HepG2 (cell line): Measurements from ENCODE around the gene FAAP20. TPM values are rescaled to one million over a fixed set of nuclear protein-coding genes. Genes with fewer than 3 reads are reported as not detected.

Source experiments
- AHDC1 ChIP-seq: sonication (generic); formaldehyde crosslinking; IDR thresholded peaks from 2 replicates; pipeline ENCODE4 v1.5.1; 2020; ENCODE audit warnings: mild to moderate bottlenecking, missing genetic modification reagents, borderline replicate concordance
- KLF12 ChIP-seq: sonication (generic); formaldehyde crosslinking; IDR thresholded peaks from 2 replicates; pipeline ENCODE4 v1.4.0; 2020; ENCODE audit warnings: missing genetic modification reagents, borderline replicate concordance
- NR0B2 ChIP-seq: sonication (generic); formaldehyde crosslinking; IDR thresholded peaks from 2 replicates; pipeline ENCODE4 v1.4.0; 2020; ENCODE audit warnings: mild to moderate bottlenecking, missing genetic modification reagents
- PBX3 ChIP-seq: sonication (generic); formaldehyde crosslinking; IDR thresholded peaks from 2 replicates; pipeline ENCODE4 v1.8.1; 2023; ENCODE audit warnings: missing genetic modification reagents, inconsistent platforms, borderline replicate concordance
- PRMT3 ChIP-seq: sonication (generic); formaldehyde crosslinking; IDR thresholded peaks from 2 replicates; pipeline ENCODE4 v1.8.1; 2022; ENCODE audit warnings: low read depth, mild to moderate bottlenecking, moderate library complexity, missing genetic modification reagents, borderline replicate concordance
- SALL1 ChIP-seq: sonication (generic); formaldehyde crosslinking; IDR thresholded peaks from 2 replicates; pipeline ENCODE4 v1.8.0; 2022; ENCODE audit warnings: mild to moderate bottlenecking, missing genetic modification reagents
- SP140L ChIP-seq: sonication (generic); formaldehyde crosslinking; IDR thresholded peaks from 2 replicates; pipeline ENCODE4 v1.4.0; 2020; ENCODE audit warnings: missing genetic modification reagents, borderline replicate concordance
- TAF15 ChIP-seq: fragments of 200-400 bp; formaldehyde crosslinking; IDR thresholded peaks from one replicate; pipeline ENCODE4 v1.6.1; 2018; ENCODE audit warnings: mild to moderate bottlenecking, low read depth, low read length; ENCODE audit not compliant: poor library complexity, severe bottlenecking
- ZFY ChIP-seq: sonication (generic); formaldehyde crosslinking; IDR thresholded peaks from 2 replicates; pipeline ENCODE4 v1.4.0; 2020; ENCODE audit warnings: missing genetic modification reagents
- ZNF18 ChIP-seq: sonication (generic); formaldehyde crosslinking; IDR thresholded peaks from 2 replicates; pipeline ENCODE4 v1.8.0; 2022; ENCODE audit warnings: mild to moderate bottlenecking, missing genetic modification reagents; ENCODE audit not compliant: insufficient replicate concordance
- ZNF234 ChIP-seq: sonication (generic); formaldehyde crosslinking; conservative IDR thresholded peaks from 2 replicates; pipeline ENCODE4 v1.5.1; 2020; ENCODE audit warnings: mild to moderate bottlenecking, missing genetic modification reagents
- ZNF275 ChIP-seq: sonication (generic); formaldehyde crosslinking; IDR thresholded peaks from 2 replicates; pipeline ENCODE4 v1.8.0; 2022; ENCODE audit warnings: missing genetic modification reagents, mild to moderate bottlenecking, inconsistent platforms, borderline replicate concordance
- ZNF564 ChIP-seq: sonication (generic); formaldehyde crosslinking; IDR thresholded peaks from 2 replicates; pipeline ENCODE4 v1.8.1; 2023; ENCODE audit warnings: mild to moderate bottlenecking, missing genetic modification reagents
- ZNF574 ChIP-seq: sonication (generic); formaldehyde crosslinking; IDR thresholded peaks from 2 replicates; pipeline ENCODE4 v1.4.0; 2020; ENCODE audit warnings: missing genetic modification reagents
- polyA plus RNA-seq, 8 experiments: library from polyadenylated mRNA; depleted of rRNA in 3 of 8; stranded (reverse) in 7 of 8; unstranded in 1 of 8; fragments of >200 nt; fragmentation: Illumina TruSeq in 4 of 8; extraction: Trizol in 4 of 8; gene quantifications; 2 replicates each; pipeline versions ENCODE4 v1.2.1 to v1.2.3, GENCODE V29; 2011 to 2016; ENCODE audit warnings: low read depth in 4 of 8, missing spikeins in 1 of 8, mixed read lengths in 1 of 8; ENCODE audit not compliant: insufficient read depth in 1 of 8
- total RNA-seq, 5 experiments: library from RNA; depleted of rRNA; stranded (reverse); fragments of >200 nt; fragmentation: Illumina TruSeq; extraction: Trizol; gene quantifications; 2 replicates each; pipeline ENCODE4 v1.2.3, GENCODE V29; 2016; ENCODE audit warnings: low read depth in 1 of 5

Gene FAAP20
- total and polyA plus RNA-seq, 2 of the 13 experiments (the other 11 are each of a cell fraction or from before 2014, with no cell fraction given), result 9.6 to 10.8 TPM

GRCh38 chr1:2206813-2207487, 12.4 kb upstream of the FAAP20 start (continued):
- TF ChIP-seq ZNF275 (CRISPR knock-in tag) (peak; percentile 7; the same call in 1 of the 2 replicates), ZNF574 (peak; percentile 20; the same call in 1 of the 2 replicates), KLF12 (CRISPR knock-in tag) (peak; percentile 73; the same call in 1 of the 2 replicates), ZNF18 (no peak), TAF15 (no peak), ZNF234 (CRISPR knock-in tag) (no peak), SP140L (CRISPR knock-in tag) (no peak), SALL1 (CRISPR knock-in tag) (peak; percentile 28), NR0B2 (no peak; the same call in 1 of the 2 replicates), ZFY (CRISPR knock-in tag) (no peak), ZNF564 (CRISPR knock-in tag) (no peak), AHDC1 (CRISPR knock-in tag) (no peak), PRMT3 (CRISPR knock-in tag) (no peak), PBX3 (no peak)
